H1 (cell line): ENCODE results near the gene XRN2. TPM values are rescaled to one million over a fixed set of nuclear protein-coding genes. Genes with fewer than 3 reads are reported as not detected.

Experiments used
- CTCF ChIA-PET: fragments of 300-600 bp; sonication (Branson Sonifier 250); formaldehyde crosslinking; loops from one replicate; lab custom pipeline; 2021; ENCODE audit not compliant: partially characterized antibody; lab: Charles Lee
- POLR2A ChIA-PET: fragments of 300-600 bp; sonication (Branson Sonifier 250); formaldehyde crosslinking; loops from one replicate; lab custom pipeline; 2021; ENCODE audit warnings: inconsistent platforms; ENCODE audit not compliant: partially characterized antibody; lab: Charles Lee
- DNase-seq, 2 experiments: peaks; one replicate each; pipeline versions ENCODE4 v3.0.0 to v3.0.0-alpha.2; 2010 to 2022; ENCODE audit warnings: low spot score in 2 of 2, low read depth in 1 of 2, mixed read lengths in 1 of 2
- FAIRE-seq: peaks from 2 replicates; lab custom pipeline; 2011; peaks lifted over from hg19 to GRCh38; lab: Jason Lieb, UNC
- H2AFZ ChIP-seq: 2 replicates; pipeline ENCODE4 v1.8.1; 2012; ENCODE audit warnings: low read length, inconsistent platforms
- H2AK5ac ChIP-seq: 2 replicates; pipeline ENCODE4 v1.6.1; 2013; ENCODE audit warnings: low read depth, low read length
- H2BK120ac ChIP-seq: replicated peaks from 2 replicates; pipeline ENCODE3; 2013; ENCODE audit warnings: low read depth, low read length, inconsistent platforms
- H2BK12ac ChIP-seq: 2 replicates; pipeline ENCODE4 v1.6.1; 2013; ENCODE audit warnings: low read depth, low read length
- H2BK15ac ChIP-seq: 2 replicates; pipeline ENCODE4 v1.6.1; 2013; ENCODE audit warnings: low read length
- H2BK20ac ChIP-seq: 2 replicates; pipeline ENCODE4 v1.6.1; 2013; ENCODE audit warnings: low read length
- H2BK5ac ChIP-seq: 2 replicates; pipeline ENCODE4 v1.6.1; 2013; ENCODE audit warnings: low read depth, low read length
- H3K14ac ChIP-seq: 2 replicates; pipeline ENCODE4 v1.6.1; 2013; ENCODE audit warnings: inconsistent platforms; ENCODE audit not compliant: insufficient read length
- H3K18ac ChIP-seq: 2 replicates; pipeline ENCODE4 v1.6.1; 2013; ENCODE audit warnings: low read length; ENCODE audit errors: extremely low read depth
- H3K23ac ChIP-seq: 2 replicates; pipeline ENCODE4 v1.6.1; 2013; ENCODE audit warnings: inconsistent platforms; ENCODE audit not compliant: insufficient read length
- H3K23me2 ChIP-seq: 2 replicates; pipeline ENCODE4 v1.6.1; 2013; ENCODE audit warnings: low read depth, low read length
- H3K27ac ChIP-seq: 2 replicates; pipeline ENCODE4 v1.6.1; 2011; ENCODE audit warnings: low read depth, low read length, inconsistent platforms
- H3K27me3 ChIP-seq, 4 experiments: replicated peaks in 1 of 4; 1 replicate in 1 of 4; 2 replicates in 3 of 4; pipeline versions ENCODE4 v1.6.1 to v1.8.1; 2011 to 2013; ENCODE audit warnings: low read length in 3 of 4, mild to moderate bottlenecking in 3 of 4, inconsistent platforms in 2 of 4, mixed read lengths in 2 of 4, moderate library complexity in 1 of 4; ENCODE audit not compliant: control insufficient read depth in 3 of 4, insufficient read depth in 3 of 4; ENCODE audit errors: extremely low read depth in 1 of 4
- H3K36me3 ChIP-seq, 4 experiments: 2 replicates each; pipeline versions ENCODE4 v1.6.1 to v1.8.1; 2011 to 2013; ENCODE audit warnings: mild to moderate bottlenecking in 4 of 4, low read length in 3 of 4, moderate library complexity in 2 of 4, control low read depth in 1 of 4, inconsistent platforms in 1 of 4; ENCODE audit not compliant: insufficient read depth in 4 of 4, control insufficient read depth in 2 of 4
- H3K4ac ChIP-seq: replicated peaks from 2 replicates; pipeline ENCODE3; 2013; ENCODE audit warnings: low read length, low read depth, mixed read lengths, inconsistent platforms; ENCODE audit not compliant: insufficient read length
- H3K4me1 ChIP-seq, 4 experiments: replicated peaks in 1 of 4; 1 replicate in 1 of 4; 2 replicates in 3 of 4; pipeline versions ENCODE4 v1.6.1 to v1.8.1; 2011 to 2013; ENCODE audit warnings: low read length in 3 of 4, inconsistent platforms in 2 of 4, mixed read lengths in 1 of 4; ENCODE audit not compliant: insufficient read depth in 4 of 4, control insufficient read depth in 3 of 4
- H3K4me2 ChIP-seq, 2 experiments: 2 replicates each; pipeline versions ENCODE4 v1.6.1 to v1.8.1; 2011 to 2013; ENCODE audit warnings: low read depth in 2 of 2, low read length in 2 of 2, control low read depth in 1 of 2, inconsistent platforms in 1 of 2, mild to moderate bottlenecking in 1 of 2; ENCODE audit not compliant: insufficient read depth in 1 of 2
- H3K4me3 ChIP-seq, 4 experiments: fragments of 200-600, 300-600 bp in 1 of 4; sonication (generic), shearing (Covaris generic), sonication (Bioruptor Twin) in 1 of 4; 2 replicates each; pipeline versions ENCODE4 v1.5.1 to v1.8.1; 2011 to 2016; ENCODE audit warnings: low read length in 4 of 4, low read depth in 3 of 4, control low read depth in 2 of 4, inconsistent platforms in 2 of 4, mild to moderate bottlenecking in 2 of 4, mixed read lengths in 1 of 4, moderate library complexity in 1 of 4; ENCODE audit not compliant: insufficient read depth in 2 of 4; ENCODE audit errors: extremely low read depth in 1 of 4
- H3K56ac ChIP-seq: replicated peaks from 2 replicates; pipeline ENCODE3; 2013; ENCODE audit warnings: low read depth, mild to moderate bottlenecking, mixed read lengths, low read length, inconsistent platforms; ENCODE audit not compliant: insufficient read length
- H3K79me1 ChIP-seq: 2 replicates; pipeline ENCODE4 v1.6.1; 2013; ENCODE audit warnings: low read depth, low read length, control low read depth
- H3K79me2 ChIP-seq, 2 experiments: 2 replicates each; pipeline versions ENCODE4 v1.6.1 to v1.8.1; 2012 to 2013; ENCODE audit warnings: low read length in 2 of 2, mild to moderate bottlenecking in 2 of 2, inconsistent platforms in 1 of 2; ENCODE audit not compliant: insufficient read depth in 2 of 2, control insufficient read depth in 1 of 2
- H3K9ac ChIP-seq, 4 experiments: replicated peaks in 1 of 4; 1 replicate in 1 of 4; 2 replicates in 3 of 4; pipeline versions ENCODE4 v1.6.1 to v1.8.1; 2011 to 2013; ENCODE audit warnings: low read depth in 3 of 4, low read length in 3 of 4, control low read depth in 2 of 4, mild to moderate bottlenecking in 2 of 4, moderate library complexity in 2 of 4, inconsistent platforms in 1 of 4; ENCODE audit errors: extremely low read depth in 1 of 4
- H3K9me3 ChIP-seq, 2 experiments: 2 replicates each; pipeline versions ENCODE4 v1.6.1 to v1.8.1; 2012 to 2013; ENCODE audit warnings: mild to moderate bottlenecking in 2 of 2, moderate library complexity in 2 of 2, control low read depth in 1 of 2, inconsistent platforms in 1 of 2, low read depth in 1 of 2, low read length in 1 of 2, mixed read lengths in 1 of 2; ENCODE audit not compliant: insufficient read depth in 2 of 2
- H4K20me1 ChIP-seq, 2 experiments: replicated peaks in 1 of 2; 2 replicates each; pipeline versions ENCODE3 to v1.8.1; 2011 to 2013; ENCODE audit warnings: inconsistent platforms in 2 of 2, low read length in 2 of 2, mild to moderate bottlenecking in 1 of 2; ENCODE audit not compliant: insufficient read depth in 2 of 2, control insufficient read depth in 1 of 2
- H4K5ac ChIP-seq: 2 replicates; pipeline ENCODE4 v1.6.1; 2013; ENCODE audit warnings: low read length, low read depth, mixed read lengths, inconsistent platforms; ENCODE audit not compliant: insufficient read length
- H4K8ac ChIP-seq: 2 replicates; pipeline ENCODE4 v1.8.0; 2013; ENCODE audit warnings: mild to moderate bottlenecking, moderate library complexity, low read length, inconsistent platforms; ENCODE audit not compliant: insufficient read depth; ENCODE audit errors: extremely low read depth
- H4K91ac ChIP-seq: replicated peaks from 2 replicates; pipeline ENCODE3; 2013; ENCODE audit warnings: low read length, mixed read lengths, inconsistent platforms; ENCODE audit not compliant: insufficient read length
- ASH2L ChIP-seq: fragments of 200-600, 300-600 bp; sonication (generic); IDR thresholded peaks from one replicate; pipeline ENCODE4 v1.7.1; 2017; ENCODE audit warnings: low read length
- BACH1 ChIP-seq: IDR thresholded peaks from 2 replicates; pipeline ENCODE4 v1.6.1; 2012; ENCODE audit warnings: low read length, improper control_type of control experiment
- BCL11A ChIP-seq, 2 experiments: IDR thresholded peaks; one replicate each; pipeline ENCODE4 v1.6.1; 2011; ENCODE audit warnings: low read depth in 2 of 2, low read length in 2 of 2, mild to moderate bottlenecking in 2 of 2
- CREB1 ChIP-seq: IDR thresholded peaks from 2 replicates; pipeline ENCODE4 v1.6.1; 2012; ENCODE audit warnings: inconsistent platforms
- CTBP2 ChIP-seq: IDR thresholded peaks from 2 replicates; pipeline ENCODE4 v1.7.0; 2011; ENCODE audit warnings: borderline replicate concordance, mild to moderate bottlenecking, moderate library complexity, mixed read lengths, low read length; ENCODE audit not compliant: insufficient read depth, insufficient read length
- EGR1 ChIP-seq: IDR thresholded peaks from 2 replicates; pipeline ENCODE4 v1.6.1; 2011; ENCODE audit warnings: low read depth, low read length, borderline replicate concordance
- EP300 ChIP-seq, 2 experiments: IDR thresholded peaks; 1 replicate in 1 of 2; 2 replicates in 1 of 2; pipeline ENCODE4 v1.6.1; 2011 to 2012; ENCODE audit warnings: low read depth in 2 of 2, low read length in 2 of 2, mild to moderate bottlenecking in 2 of 2, borderline replicate concordance in 1 of 2, inconsistent platforms in 1 of 2, moderate library complexity in 1 of 2
- JUND ChIP-seq: IDR thresholded peaks from 2 replicates; pipeline ENCODE4 v1.6.1; 2011; ENCODE audit warnings: mild to moderate bottlenecking, improper control_type of control experiment, low read length
- NANOG ChIP-seq: IDR thresholded peaks from 2 replicates; pipeline ENCODE4 v1.6.1; 2011; ENCODE audit warnings: low read length, low read depth, mild to moderate bottlenecking, inconsistent platforms; ENCODE audit not compliant: insufficient read depth, poor library complexity, severe bottlenecking
- PHF8 ChIP-seq: fragments of 200-600 bp; sonication (generic); conservative IDR thresholded peaks from 2 replicates; pipeline ENCODE4 v1.7.1; 2012; ENCODE audit warnings: low read depth, mild to moderate bottlenecking, inconsistent platforms, low read length, moderate library complexity
- RNF2 ChIP-seq: fragments of 200-900, 300-1000 bp; sonication (generic); IDR thresholded peaks from 2 replicates; pipeline ENCODE4 v1.7.1; 2016; ENCODE audit warnings: borderline replicate concordance, low read depth, mild to moderate bottlenecking, antibody characterized with exemption, low read length; ENCODE audit not compliant: poor library complexity, severe bottlenecking; ENCODE audit errors: missing control alignments
- YY1 ChIP-seq: IDR thresholded peaks from 2 replicates; pipeline ENCODE4 v1.6.1; 2011; ENCODE audit warnings: low read depth, mild to moderate bottlenecking, low read length
- WGBS, 2 experiments: shearing (Covaris generic) in 1 of 2; methylation state at CpG; one replicate each; pipeline versions ENCODE4 v1.1.6 to v1.1.7; 2013 to 2015; ENCODE audit warnings: low lambda C conversion rate in 2 of 2, mixed read lengths in 2 of 2, inconsistent platforms in 1 of 2, low coverage in 1 of 2, missing lambda C conversion rate in 1 of 2; ENCODE audit not compliant: insufficient replicate concordance in 2 of 2, insufficient coverage in 1 of 2, insufficient read length in 1 of 2; ENCODE audit errors: extremely low coverage in 1 of 2, missing lambda C conversion rate in 1 of 2; 5-methylcytosine and 5-hydroxymethylcytosine counted together
- polyA plus RNA-seq, 7 experiments: library from polyadenylated mRNA; depleted of rRNA in 3 of 7; stranded (reverse) in 5 of 7; unstranded in 2 of 7; fragments of >200 nt in 5 of 7; fragments of 200-250 nt in 2 of 7; gene quantifications; 1 replicate in 5 of 7; 2 replicates in 1 of 7; 4 replicates in 1 of 7; pipeline versions ENCODE4 v1.2.1 to v1.2.3, GENCODE V29; 2011 to 2013; ENCODE audit warnings: missing spikeins in 2 of 7, mixed read lengths in 2 of 7
- total RNA-seq: library from RNA; stranded (reverse); fragmentation: NEBNext Ultra II Directional; extraction: Animal tissue kit (Norgen Biotek cat#: 25700); gene quantifications from 2 replicates; pipeline ENCODE4 v1.2.1, GENCODE V29; 2021
- TF ChIP-seq, protein P1 (sequence below): IDR thresholded peaks from 2 replicates; pipeline ENCODE4 v1.6.1; 2012; ENCODE audit warnings: inconsistent platforms

Gene XRN2
- total and polyA plus RNA-seq, 2 of the 8 experiments (the other 6 are each of a cell fraction or from before 2014, with no cell fraction given): 60.3 to 139 TPM

DNA sequence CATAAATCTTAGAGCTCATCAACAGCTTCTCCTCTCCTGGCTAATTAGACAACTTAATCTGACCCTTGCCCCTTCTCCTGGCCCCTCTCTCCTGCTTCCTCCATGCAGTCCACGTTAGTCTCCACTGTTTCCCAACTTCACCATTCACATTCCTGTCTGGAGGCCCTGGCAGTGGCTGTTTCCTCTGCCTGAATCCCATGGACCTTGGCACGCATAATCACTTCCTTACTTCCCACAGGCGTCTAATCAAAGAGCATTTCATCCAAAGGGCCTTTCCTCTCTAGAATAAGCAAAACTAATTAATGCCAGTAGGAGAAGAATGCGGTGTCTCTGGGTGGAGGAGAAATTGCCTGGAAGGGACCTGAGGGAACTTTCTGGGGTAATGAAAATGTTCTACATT is 16.4 kb upstream of the XRN2 start:
- Histone ChIP-seq H3K56ac (no peak overlapping the region), H3K9me3 (peaks cover 0 to 3% of the 10 kb centered on the region in 2 experiments; a peak in 1 of 4 replicates), H2AFZ (no peak overlapping the region), H3K18ac (no peak overlapping the region), H3K14ac (no peak overlapping the region), H4K8ac (no peak overlapping the region), H3K4me1 (no peaks in the 10 kb centered on the region), H3K4me3 (no peak overlapping the region), H2BK15ac (no peak overlapping the region), H3K27ac (no peak overlapping the region), H3K79me2 (no peaks in the 10 kb centered on the region), H2AK5ac (no peak overlapping the region), H4K5ac (no peak overlapping the region), H2BK120ac (no peak overlapping the region), H3K23ac (no peak overlapping the region), H4K91ac (no peak overlapping the region), H3K23me2 (no peaks in the 10 kb centered on the region), H2BK5ac (no peak overlapping the region), H3K27me3 (no peaks in the 10 kb centered on the region), H3K79me1 (no peaks in the 10 kb centered on the region), H3K4ac (no peak overlapping the region), H2BK20ac (no peak overlapping the region), H3K4me2 (no peak overlapping the region), H3K9ac (no peak overlapping the region), H4K20me1 (no peaks in the 10 kb centered on the region), H3K36me3 (no peaks in the 10 kb centered on the region), H2BK12ac (no peak overlapping the region)
- WGBS, 2 experiments: 88% methylated on average over 4 of the region's 4 CpGs; no CpG with 5 or more reads in 1 of the 2 experiments
- FAIRE-seq (no peak), DNase-seq (no peak)
- ChIA-PET POLR2A (interaction anchor here (1.3 kb wide), 1 partner anchor 17 kb away, joined by 4 read pairs; the partner anchor contains the start of gene XRN2), CTCF (no interaction called here)
- TF ChIP-seq RNF2 (no peak), JUND (no peak), CTBP2 (no peak), ASH2L (no peak), NANOG (no peak), CREB1 (no peak), EP300 (IDR thresholded peaks at IDR 0.05; ENCODE audit: borderline replicate concordance in 1 of 2, low read depth in 2 of 2, low read length in 2 of 2) (no peak), YY1 (no peak), EGR1 (no peak), BACH1 (no peak), PHF8 (no peak), BCL11A (IDR thresholded peaks at IDR 0.05; ENCODE audit: low read depth in 2 of 2, low read length in 2 of 2) (no peak)
- TF ChIP-seq, protein P1, sequence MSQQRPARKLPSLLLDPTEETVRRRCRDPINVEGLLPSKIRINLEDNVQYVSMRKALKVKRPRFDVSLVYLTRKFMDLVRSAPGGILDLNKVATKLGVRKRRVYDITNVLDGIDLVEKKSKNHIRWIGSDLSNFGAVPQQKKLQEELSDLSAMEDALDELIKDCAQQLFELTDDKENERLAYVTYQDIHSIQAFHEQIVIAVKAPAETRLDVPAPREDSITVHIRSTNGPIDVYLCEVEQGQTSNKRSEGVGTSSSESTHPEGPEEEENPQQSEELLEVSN: no peak
